T1000 (cell line): ENCODE results near the gene FRMD4A.

Experiments used
- DNase-seq: peaks from one replicate; lab custom pipeline; 2025; ENCODE audit warnings: mixed read lengths; lab: John Stamatoyannopoulos, UW

FRMD4A gene

GRCh38 chr10:13673156-13673555, 657.6 kb downstream of the FRMD4A start:
- no peak for DNase-seq

GRCh38 chr10:13672548-13672947, 658.2 kb downstream of the FRMD4A start:
- DNase-seq = no peak

- DNase-seq = no peak
These were observed 658.8 kb downstream of the FRMD4A start for GRCh38 chr10:13671904-13672303.

GRCh38 chr10:13670311-13670710, 660.4 kb downstream of the FRMD4A start:
- no peak for DNase-seq

GRCh38 chr10:13669901-13670300, 660.8 kb downstream of the FRMD4A start:
- no peak for DNase-seq

- no peak for DNase-seq
These were observed 661.4 kb downstream of the FRMD4A start for GRCh38 chr10:13669182-13669855.

GRCh38 chr10:13668126-13668525, 662.6 kb downstream of the FRMD4A start:
- DNase-seq = no peak

GRCh38 chr10:13665516-13666262, 665.0 kb downstream of the FRMD4A start:
- no peak for DNase-seq

- no peak for DNase-seq
These were observed 669.5 kb downstream of the FRMD4A start for GRCh38 chr10:13661256-13661655.

GRCh38 chr10:13660551-13660920, 670.2 kb downstream of the FRMD4A start:
- no peak for DNase-seq

- DNase-seq = peak; percentile 9
These were observed 670.7 kb downstream of the FRMD4A start for GRCh38 chr10:13659887-13660550.

GRCh38 chr10:13658871-13659685, 671.6 kb downstream of the FRMD4A start:
- DNase-seq = no peak

GRCh38 chr10:13658264-13658663, 672.5 kb downstream of the FRMD4A start:
- no peak for DNase-seq

- no peak for DNase-seq
These were observed 673.5 kb downstream of the FRMD4A start for GRCh38 chr10:13657101-13657680.

GRCh38 chr10:13656337-13657100, 674.2 kb downstream of the FRMD4A start:
- DNase-seq = no peak

- no peak for DNase-seq
These were observed 675.9 kb downstream of the FRMD4A start for GRCh38 chr10:13654846-13655245.

GRCh38 chr10:13654118-13654830, 676.5 kb downstream of the FRMD4A start:
- DNase-seq = no peak

GRCh38 chr10:13652860-13653259, 677.9 kb downstream of the FRMD4A start:
- no peak for DNase-seq

GRCh38 chr10:13651969-13652720, 678.6 kb downstream of the FRMD4A start:
- DNase-seq = no peak

- no peak for DNase-seq
These were observed 679.8 kb downstream of the FRMD4A start for GRCh38 chr10:13650961-13651360.
